BE2C (cell line): Measurements from ENCODE around the gene LARP4B.

Experiments
- DNase-seq: peaks from one replicate; pipeline ENCODE4 v3.0.0-alpha.2; 2020
- H3K27me3 ChIP-seq: fragments of 250-450 bp; sonication (Bioruptor Pico); 2 replicates; pipeline ENCODE4 v1.5.1; 2020; ENCODE audit warnings: mild to moderate bottlenecking
- H3K36me3 ChIP-seq: fragments of 250-450 bp; sonication (Bioruptor Pico); 2 replicates; pipeline ENCODE4 v1.5.1; 2020; ENCODE audit warnings: mild to moderate bottlenecking
- H3K4me1 ChIP-seq: fragments of 250-450 bp; sonication (Bioruptor Pico); 2 replicates; pipeline ENCODE4 v1.5.1; 2020
- H3K4me3 ChIP-seq: 2 replicates; pipeline ENCODE4 v1.5.1; 2011; ENCODE audit warnings: low read depth, low read length
- H3K9me3 ChIP-seq: fragments of 250-450 bp; sonication (Bioruptor Pico); 2 replicates; pipeline ENCODE4 v1.5.1; 2020
- CTCF ChIP-seq: IDR thresholded peaks from 2 replicates; pipeline ENCODE4 v1.5.1; 2012; ENCODE audit warnings: mild to moderate bottlenecking, low read depth, low read length

LARP4B gene

DNA sequence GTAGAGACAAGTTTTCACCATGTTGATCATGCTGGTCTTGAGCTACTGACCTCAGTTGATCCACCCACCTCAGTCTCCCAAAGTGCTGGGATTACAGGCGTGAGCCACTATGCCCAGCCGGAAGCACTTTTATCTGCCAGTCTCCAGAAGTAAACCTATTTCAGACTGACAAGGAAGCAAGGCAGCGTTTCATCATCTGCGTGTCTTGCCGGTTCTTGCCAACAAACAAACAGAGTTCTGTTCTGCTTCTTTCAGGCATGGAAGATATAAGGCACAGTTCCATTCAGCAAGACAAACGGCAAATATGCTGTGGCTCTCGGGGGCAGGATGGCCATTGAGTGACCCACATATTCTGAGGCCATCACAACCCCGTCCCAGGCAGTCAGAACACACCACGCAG is 15.5 kb upstream of the LARP4B start:
- no peak for DNase-seq
- H3K4me3 ChIP-seq, result no peak overlapping the region
- H3K36me3 ChIP-seq, result no peaks in the 10 kb centered on the region
- no peak for TF ChIP-seq CTCF
- H3K4me1 ChIP-seq, result no peaks in the 10 kb centered on the region
- no peaks in the 10 kb centered on the region for H3K27me3 ChIP-seq
- no peaks in the 10 kb centered on the region; the same call in 1 of the 2 replicates for H3K9me3 ChIP-seq

DNA sequence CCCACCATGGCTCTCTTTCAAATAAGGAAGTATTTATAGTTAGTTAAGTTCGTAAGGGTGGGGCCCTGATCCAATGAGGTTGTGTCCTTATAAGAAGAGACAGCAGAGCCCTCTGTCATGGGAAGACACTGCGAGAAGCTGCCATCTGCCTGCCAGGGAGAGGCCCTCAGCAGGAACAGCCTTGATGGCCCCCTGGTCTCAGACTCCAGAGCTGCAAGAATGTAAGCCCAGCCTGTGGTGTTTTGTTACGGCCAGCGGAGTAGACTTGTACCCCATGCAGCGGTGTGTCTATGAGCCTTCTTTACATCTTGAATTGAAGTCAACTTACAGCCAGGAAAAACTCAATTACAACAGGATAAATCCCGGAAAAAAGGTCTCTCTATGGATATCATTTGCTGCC is 14.3 kb upstream of the LARP4B start:
- no peaks in the 10 kb centered on the region; the same call in 1 of the 2 replicates for H3K9me3 ChIP-seq
- H3K27me3 ChIP-seq, result no peaks in the 10 kb centered on the region
- TF ChIP-seq CTCF, result no peak
- no peak overlapping the region for H3K4me3 ChIP-seq
- no peaks in the 10 kb centered on the region for H3K4me1 ChIP-seq
- H3K36me3 ChIP-seq, result no peaks in the 10 kb centered on the region
- no peak for DNase-seq

GRCh38 chr10:944034-944831 is 12.7 kb upstream of the LARP4B start:
- Histone ChIP-seq H3K4me1 (no peaks in the 10 kb centered on the region), H3K4me3 (no peak overlapping the region), H3K36me3 (no peaks in the 10 kb centered on the region), H3K9me3 (no peaks in the 10 kb centered on the region; the same call in 1 of the 2 replicates), H3K27me3 (no peaks in the 10 kb centered on the region)
- DNase-seq, result no peak
- TF ChIP-seq CTCF, result no peak

DNA sequence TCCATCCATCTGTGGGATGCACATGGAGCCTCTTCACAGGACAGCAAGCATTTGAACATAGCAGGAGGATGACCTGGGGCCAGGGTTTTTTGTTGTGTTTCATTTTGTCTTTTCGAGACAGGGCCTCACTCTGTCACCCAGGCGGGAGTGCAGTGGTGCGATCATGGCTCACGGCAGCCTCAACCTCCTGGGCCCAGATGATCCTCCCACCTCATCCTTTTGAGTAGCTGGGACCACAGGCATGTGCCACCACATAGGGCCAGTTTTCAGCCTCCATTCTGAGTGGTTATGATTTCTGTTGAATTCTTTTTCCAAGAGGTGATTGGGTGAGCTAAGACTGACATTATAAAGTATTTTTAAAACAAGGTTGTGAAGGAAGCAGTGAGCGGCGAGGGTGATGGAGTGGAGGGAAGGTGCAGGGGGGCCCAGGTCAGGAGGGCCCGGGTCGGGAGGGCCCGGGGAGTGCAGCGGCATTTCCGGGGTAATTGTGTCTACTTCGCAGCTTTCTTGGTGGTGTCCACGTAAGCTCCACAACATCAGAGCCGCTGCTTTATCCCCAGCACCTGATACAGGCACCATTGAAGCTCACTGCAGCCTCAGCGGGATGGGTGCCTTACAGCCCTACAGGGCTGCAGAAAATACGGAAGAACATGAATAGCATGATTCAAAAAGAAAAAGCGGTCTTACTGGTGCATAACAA is 12.0 kb upstream of the LARP4B start:
- no peak for DNase-seq
- Histone ChIP-seq H3K9me3 (no peaks in the 10 kb centered on the region; the same call in 1 of the 2 replicates), H3K4me1 (no peaks in the 10 kb centered on the region), H3K27me3 (no peaks in the 10 kb centered on the region), H3K4me3 (no peak overlapping the region), H3K36me3 (no peaks in the 10 kb centered on the region)
- TF ChIP-seq CTCF, result no peak

DNA sequence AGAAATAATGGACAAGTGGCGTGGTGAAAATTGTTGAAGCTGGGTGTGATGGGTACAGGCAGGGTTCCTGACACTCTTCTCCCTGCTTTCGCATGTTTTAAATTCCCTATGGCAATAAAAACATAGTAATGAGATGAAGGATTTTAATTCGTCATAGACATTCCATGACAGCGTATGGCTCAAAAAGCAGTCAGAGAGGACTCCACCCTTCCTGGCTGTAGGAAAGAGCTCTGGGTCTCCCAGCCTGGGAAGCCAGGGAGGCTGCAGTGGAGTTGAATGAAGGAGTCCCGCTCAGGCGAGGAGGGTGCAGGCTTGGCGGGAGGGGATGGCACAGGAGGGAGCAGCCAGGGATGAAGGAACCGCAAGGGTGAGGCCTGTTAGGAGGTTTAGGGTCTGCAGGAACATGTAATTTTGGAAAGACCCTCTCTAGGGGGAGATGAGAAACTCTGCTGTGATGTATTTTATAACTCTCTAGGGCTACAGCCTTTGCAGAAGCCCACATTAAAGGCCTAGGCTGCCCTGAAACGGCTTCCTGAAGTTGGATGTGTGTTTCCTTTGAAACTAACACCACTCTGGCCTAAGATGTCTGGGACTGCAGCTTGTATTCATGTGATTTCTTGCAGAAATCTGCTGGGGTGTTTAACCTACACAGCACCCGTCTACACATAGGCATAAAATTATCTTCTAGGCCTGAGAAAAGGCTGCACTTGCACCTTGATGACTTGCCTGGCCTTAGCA is 7.6 kb upstream of the LARP4B start:
- Histone ChIP-seq H3K4me3 (no peak overlapping the region), H3K4me1 (no peaks in the 10 kb centered on the region)
- DNase-seq, result no peak

More for the DNA sequence above, 7.6 kb upstream of the LARP4B start:
- no peaks in the 10 kb centered on the region for H3K36me3 ChIP-seq
- H3K9me3 ChIP-seq, result no peaks in the 10 kb centered on the region; the same call in 1 of the 2 replicates
- no peak for TF ChIP-seq CTCF
- H3K27me3 ChIP-seq, result no peaks in the 10 kb centered on the region
